Activated CD8-positive, alpha-beta memory T cell treated with anti-CD3 and anti-CD28 coated beads, Interleukin-2, amount 50 U/mL, for 4 hours (primary cell): ENCODE data around the gene SKA1.
A peak's percentile ranks its signal among the peaks of the same experiment; 100 is the strongest.

Experiments
- DNase-seq: peaks from one replicate; pipeline ENCODE4 v3.0.0-alpha.2; 2020

The SKA1 gene, protein sequence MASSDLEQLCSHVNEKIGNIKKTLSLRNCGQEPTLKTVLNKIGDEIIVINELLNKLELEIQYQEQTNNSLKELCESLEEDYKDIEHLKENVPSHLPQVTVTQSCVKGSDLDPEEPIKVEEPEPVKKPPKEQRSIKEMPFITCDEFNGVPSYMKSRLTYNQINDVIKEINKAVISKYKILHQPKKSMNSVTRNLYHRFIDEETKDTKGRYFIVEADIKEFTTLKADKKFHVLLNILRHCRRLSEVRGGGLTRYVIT

DNA sequence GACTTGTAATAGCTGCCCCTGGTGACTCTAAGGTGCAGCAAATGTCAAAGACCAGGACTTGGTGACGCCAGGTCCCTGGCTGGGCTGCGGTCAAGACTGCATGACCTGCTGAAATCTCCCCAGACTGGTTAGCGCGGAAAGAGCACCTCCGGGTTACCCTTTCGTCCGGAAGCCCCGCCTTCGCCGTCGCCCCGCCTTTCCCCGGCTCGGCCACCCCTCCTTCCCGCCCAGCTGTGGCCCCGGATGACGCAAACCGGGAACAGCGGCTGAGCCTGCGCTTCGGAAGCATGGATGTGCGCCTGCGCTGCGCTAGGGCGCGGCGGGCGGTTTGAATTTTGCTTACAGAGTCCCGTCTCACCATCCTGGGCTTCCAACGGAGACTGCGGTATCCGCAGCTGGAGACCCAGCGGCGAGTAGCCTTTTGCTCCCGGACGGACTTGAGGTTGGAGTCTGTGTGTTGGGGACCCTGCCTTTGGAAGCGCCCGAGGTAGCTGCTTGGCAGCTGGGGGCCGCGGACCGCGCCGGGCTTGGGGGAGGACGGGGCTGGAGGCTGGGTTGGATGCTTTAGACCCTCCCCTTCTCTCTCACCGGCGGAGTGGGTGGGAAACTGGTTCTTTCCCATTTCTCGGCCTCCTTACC is at the start of gene SKA1:
Gene SKA1, plus strand, starts transcription at position 294 of the 639 bp plus-strand sequence. CDS start 785 bp downstream, outside the sequence.
- DNase-seq: peak; percentile 88

DNA sequence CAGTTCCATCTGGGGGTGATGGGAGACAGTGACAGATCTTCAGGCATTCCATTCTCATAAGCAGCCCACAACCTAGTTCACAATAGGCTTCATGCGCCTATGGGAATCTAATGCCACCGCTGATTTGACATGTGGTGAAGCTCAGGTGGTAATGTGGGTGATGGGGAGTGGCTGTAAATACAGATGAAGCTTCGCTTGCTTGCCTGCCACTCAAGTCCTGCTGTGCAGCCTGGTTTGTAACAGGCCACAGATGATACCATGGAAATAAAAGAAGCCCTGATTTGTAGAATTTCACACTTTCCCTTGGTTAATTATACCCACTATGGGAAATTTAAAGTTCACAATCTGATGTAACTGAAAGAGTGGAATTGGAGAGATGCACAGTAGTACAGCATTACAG is 46.9 kb upstream of the SKA1 start:
- no peak for DNase-seq

DNA sequence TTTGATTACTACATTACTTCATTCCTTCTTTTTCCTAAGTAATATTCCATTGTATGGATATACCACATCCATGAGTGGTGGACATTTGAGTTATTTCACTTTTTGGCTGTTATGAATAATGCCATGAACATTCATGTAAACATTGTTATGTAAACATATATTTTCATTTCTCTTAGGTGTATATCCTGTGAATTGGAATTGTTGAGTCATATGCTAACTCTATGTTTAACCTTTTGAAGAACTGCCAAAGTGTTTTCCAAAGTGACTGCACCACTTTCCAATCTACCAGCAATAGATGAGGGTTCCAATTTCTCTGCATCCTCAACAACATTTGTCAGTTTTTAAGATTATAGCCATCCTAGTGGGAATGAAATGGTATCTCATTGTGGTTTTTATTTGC is 44.7 kb upstream of the SKA1 start:
- no peak for DNase-seq

DNA sequence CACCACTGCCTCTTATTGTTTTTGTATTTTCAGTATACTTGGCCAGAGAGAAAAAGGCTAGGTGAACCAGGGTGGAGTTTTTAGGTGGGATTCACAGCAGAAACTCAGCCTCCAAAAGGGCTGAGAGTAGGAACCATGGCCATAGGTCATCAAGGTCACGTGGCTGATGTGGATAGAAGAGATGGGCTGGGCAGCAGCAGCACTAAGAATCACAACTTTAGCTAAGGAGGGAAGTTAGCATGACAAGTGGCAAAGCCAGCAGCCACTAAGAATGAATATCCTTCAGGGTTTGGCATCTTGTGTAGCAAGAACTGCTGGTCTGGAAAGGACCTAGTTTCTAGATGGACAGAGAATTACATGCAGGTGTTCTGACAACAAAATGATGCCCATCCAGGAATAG is 43.2 kb upstream of the SKA1 start:
- no peak for DNase-seq

DNA sequence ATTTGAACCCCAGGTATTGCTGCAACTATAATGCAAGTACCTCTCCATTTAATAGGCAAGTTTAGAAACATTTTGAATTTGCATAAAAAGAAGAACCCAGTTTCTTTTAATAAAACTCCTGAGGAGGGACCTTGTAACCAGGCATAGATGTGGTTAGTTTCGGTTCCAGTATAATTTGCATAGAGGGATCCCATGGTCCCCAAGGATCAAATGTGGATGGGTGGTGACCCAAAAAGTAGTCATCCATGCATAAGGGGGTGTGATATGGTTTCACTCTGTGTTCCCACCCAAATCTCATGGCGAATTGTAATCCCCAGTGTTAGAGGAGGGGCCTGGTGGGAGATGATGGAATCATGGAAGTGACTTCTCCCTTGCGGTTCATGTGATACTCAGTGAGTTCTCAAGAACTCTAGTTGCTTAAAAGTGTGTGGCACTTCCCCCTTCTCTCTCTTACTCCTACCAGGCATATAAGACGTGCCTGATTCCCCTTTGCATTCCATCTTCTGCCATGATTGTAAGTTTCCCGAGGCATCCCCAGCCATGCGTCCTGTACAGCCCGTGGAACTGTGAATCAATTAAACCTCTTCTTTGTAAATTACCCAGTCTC is 40.2 kb upstream of the SKA1 start:
- DNase-seq: no peak

DNA sequence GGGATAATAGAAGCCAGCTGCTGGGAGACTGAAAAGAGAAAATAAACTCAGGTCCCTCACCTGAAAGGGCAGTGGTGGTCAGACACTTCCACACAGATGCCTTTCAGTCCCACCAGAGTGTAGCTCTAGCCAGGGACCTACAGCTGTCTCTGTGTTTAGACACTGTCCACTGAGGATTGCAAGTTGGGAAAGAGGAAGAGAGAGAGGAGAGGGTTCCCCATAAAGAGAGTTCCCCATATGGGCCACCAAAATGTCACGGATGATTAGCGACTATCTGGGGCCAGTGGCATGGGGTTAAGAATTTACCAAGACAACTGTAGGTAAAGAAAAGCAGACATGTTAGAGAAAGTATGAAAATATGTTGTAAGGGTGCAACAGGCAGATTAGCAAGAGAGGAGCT is 36.7 kb upstream of the SKA1 start:
- no peak for DNase-seq

DNA sequence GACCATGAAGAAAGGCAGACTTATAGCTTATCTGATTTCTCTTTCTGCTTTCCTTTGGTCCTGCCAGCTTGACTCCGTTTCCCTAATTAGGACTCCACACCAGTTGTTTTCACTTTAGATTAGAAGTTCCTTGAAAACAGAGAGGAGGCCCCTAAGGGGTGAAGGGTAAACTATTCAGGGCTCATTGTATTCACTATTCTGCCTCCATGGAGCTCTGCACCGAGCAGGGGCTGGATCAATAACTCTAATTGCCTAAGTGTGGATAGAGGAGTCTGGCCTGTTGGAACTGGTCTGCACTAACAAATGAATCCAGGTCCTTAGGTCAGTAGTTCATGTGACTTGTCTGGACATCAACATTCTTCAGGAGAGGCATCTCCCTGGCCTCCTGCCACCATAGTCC is 36.1 kb upstream of the SKA1 start:
- no peak for DNase-seq

DNA sequence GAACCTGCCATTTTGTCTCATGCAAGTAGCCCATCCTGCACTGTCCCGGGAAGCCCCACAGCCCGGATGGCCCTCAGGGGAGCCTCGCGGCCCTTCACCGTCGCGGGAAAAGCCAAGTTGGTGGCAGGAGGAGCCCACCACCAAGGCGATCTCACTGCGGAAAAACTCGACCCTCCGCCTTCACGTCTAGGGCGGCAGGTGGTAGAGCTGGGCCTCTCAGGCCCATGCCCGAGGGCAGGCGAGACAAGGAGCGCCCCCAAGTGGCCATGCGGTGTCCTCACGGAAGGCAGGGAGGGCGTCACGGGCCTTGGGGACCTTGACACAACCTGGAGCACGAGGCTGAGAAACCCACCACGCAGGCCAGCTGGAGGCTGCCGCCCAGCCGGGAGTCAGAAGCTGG is 34.8 kb upstream of the SKA1 start:
- DNase-seq: no peak

DNA sequence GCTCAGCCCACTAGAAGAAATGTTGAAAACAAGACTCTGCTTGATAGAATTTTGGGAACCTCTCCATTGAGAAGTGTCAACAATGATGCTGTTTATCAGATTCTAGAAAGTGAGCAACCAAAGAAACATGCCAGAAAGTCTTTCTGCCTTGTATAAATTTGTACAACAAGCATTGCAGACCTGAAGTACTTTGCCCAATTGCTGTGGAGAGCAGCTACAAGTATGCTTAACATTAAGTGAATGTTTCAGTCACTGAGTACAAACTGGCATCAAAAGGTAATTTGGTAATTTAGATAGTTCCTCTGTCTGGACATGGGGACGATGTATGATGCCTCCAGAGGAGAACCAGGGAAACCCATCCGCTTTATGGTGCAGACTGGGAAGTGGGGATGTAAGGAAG is 33.4 kb upstream of the SKA1 start:
- DNase-seq: no peak

DNA sequence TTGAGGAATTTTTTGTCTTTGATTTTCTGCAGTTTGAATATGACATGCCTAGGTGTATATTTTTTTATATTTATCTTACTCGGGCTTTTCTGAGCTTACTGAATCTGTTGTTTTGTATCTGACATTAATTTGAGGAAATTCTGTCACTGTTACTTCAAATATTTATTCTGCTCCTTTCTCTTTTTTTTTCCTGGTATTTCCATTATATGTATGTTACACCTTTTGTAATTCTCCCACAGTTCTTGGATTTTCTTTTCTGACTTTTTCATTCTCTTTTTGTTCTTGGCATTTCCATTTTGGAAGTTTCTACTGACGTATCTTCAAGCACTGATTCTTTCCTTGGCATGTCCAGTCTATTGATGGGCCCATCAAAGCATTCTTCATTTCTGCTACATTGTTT is 24.1 kb upstream of the SKA1 start:
- no peak for DNase-seq

DNA sequence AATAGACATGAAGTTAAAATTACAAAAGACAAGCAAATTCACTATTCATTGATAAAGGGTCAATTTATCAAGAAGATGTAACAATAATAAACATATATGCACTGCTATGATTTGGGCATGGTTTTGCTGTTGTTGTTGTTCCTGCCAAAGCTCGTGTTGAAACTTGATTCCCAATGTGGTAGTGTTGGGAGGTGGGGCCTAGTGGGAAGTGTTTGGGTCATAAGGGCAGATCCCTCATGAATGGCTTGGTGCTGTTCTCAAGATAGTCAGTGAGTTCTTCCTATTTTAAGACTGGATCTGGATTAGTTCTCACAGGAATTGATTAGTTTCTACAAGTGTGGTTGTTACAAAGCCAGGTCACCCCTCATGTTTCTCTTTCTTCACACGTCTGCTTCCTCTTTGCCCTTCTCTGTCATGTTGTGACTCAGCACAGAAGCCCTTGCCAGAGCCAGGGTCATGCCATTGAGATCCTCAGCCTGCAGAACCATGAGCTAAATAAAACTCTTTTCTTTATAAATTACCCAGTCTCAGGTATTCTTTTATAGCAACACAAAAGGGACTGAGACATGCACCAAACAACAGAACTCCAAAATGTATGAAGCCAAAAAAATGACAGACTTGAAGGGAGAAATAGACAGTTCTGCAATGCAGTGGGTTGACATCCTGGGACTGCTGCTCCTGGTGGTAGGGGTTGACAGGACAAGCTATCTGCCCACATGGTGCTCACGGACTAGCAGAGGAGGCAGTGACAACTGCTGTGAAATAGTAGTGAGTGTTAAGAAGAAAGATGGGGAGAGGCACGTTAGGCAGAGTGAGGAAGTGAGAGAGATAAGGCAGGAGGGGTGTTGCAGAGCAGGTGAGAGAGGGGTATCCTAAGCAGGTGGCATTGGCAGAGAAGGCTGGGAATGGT is 18.6 kb upstream of the SKA1 start:
- DNase-seq: no peak

DNA sequence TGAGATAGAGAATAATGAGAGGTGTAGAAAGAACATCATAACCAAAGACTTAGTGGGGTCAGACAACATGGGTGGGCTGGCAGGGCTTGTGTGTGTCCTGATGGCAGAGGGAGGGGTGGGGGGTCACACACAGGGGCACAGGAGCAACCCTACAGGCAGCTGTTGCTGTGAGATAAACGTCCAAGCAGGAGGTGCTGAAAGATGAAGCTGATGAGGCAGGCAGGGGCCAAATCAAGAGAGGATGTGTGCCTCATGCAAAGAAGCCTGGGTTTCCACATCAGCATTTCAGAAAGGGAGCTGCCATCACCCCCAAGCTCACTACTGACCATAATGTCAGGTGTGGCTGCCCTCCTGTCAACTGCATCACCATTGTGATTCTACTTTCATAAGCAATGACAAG is 16.0 kb upstream of the SKA1 start:
- DNase-seq: no peak

DNA sequence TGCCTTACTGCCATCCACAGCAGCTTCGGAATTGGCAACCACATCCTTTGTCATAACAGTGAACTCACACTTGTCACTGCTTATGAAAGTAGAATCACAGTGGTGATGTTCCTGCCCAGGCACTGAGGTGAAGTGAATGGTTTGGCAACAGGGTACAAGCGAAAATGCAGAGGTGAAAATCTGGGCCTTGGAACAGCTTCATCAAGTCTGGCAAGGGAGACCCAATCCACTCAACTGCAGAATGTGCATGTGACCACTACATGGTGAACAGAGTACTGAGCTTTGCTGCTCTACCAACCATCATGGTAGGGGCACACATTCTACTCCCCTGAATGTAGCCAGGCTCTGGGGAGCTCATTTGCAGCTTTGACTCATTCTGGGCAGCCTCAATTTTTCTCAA is 15.0 kb upstream of the SKA1 start:
- no peak for DNase-seq

DNA sequence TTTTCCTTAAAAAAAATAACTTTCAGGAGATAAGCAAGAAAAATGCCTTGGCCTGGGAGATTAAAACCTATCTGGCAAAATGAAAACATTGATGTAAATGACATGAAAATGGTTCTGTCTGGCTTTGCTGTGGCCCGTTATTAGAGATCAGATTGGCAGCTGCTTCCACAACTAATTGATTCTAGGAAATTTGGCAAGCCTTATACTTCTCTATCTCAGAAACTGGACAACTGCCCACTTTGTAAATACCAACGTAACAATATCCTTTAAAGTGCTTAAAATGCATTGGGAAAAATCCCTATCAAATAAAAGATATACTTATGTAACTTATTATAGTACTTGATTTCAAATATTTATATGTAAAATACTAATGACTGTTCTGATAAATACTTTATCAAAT is 14.2 kb upstream of the SKA1 start:
- no peak for DNase-seq

DNA sequence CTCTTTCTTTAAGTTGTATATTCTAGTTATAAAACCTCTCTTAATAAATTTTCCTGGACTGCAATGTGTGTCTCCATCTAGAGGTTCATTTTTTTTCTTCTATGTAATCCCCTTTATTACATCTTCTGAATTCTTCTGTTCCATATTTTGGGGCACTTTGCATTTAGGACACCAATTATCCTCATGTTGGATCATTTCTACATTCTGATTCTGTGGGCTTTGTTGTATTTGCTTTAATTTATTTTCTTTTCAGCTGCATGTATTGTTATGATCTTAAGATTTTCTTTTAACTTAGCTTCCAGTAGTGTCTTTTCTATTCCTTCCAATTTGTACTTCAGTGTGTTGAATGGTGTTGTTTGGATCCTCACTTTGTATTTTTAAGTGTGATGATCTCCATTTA is 5.2 kb upstream of the SKA1 start:
- no peak for DNase-seq

DNA sequence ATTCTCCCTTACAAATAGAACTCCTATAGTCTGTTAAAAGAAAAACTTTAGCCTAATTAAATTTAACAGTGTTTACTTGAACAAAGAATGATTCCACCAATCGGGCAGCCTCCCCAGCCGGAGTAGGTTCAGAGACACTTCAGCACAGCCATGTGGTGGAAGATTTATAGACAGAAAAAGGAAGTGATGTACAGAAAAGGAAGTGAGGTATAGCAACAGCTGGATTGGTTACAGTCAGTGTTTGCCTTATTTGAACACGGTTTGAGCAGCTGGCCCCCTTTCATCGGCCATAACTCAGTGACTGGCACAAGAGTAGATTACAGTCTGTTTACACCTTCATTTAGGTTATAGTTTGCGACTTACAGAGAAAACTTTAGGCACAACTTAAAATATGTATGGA is 2.1 kb upstream of the SKA1 start:
- no peak for DNase-seq

DNA sequence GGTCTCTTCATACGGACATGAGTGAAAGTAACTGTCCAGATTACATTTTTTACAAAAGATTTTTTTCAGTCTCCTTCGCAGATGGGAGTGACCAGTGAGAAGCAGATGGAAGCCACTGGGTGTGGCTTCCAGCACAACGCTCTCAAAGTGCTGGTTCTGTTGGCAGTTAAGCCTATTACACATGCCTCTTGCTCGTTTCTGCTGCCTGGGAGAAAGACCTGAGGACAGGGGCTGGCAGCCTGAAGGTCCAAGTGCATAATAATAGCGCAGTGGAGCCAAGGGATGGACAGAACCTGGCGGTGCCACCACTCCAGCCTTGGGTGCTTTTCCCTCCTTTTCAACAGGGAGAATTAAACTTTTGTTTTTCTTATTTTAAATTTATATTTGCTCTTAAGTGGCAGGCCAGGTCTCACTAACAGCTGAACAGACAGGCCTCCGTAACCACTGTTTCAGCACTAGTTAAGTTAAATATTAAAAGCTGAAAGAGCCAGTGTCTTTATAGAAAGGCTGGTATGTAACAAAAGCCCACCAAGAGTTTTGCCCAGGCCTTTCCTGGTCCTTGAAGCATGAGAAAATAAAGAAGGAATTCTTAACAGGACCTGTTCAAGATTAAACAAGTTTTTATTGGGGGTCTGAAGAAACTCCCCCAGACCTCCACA is 1.2 kb upstream of the SKA1 start:
- DNase-seq: no peak

DNA sequence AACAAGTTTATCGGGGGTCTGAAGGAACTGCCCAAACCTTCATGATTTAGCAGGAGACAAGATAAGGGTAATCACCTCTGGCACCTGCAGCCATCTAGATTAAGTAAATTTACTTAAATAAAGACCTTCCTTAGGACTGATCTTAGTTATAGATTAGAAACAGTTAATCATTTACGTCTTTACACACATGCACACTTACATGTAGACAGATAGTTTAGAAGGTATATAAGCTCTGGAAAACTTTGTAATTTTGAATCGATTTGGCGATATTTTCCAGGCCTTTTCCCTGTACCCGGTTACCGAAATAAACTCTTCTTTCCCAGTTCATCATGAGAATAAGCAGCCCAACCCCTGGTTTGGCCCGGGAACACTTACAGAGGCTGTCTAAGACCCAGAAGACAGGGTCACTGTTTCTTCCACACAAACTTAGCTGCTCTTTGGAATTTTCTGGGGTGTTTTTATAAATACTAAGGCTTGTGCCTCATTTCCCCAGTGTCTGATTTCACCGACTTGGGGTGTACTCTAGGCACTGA is 560 bp upstream of the SKA1 start:
- no peak for DNase-seq

DNA sequence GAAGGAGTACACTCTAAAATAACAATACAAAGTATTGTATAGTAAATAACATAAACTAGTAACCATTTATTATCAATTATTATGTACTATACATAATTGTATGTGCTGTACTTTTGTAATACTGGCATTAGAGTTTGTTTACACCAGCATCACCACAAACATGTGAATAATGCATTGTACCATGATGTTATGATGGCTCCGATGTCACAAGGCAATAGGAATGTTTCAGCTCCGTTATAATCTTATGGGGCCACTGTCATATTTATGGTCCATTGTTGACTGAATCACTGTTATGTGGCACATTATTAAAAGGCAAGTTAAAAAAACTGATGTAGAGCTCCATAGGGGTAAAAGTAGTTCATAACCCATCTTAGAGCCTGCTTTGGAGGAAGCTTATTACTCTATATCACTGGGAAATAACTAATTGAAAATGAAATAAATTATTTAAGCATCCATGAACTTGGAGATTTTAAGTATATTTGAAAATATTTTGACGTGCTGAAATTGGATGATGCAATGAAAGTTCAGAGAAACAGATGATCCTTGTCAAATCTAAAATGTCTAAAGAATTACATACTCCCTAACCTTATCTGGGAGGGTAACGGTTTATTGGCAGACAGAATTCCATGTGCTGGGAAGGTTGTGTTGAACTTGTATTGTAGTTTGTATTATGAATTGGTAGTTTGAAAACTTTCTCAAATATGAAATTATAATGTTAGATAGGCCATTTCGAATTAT is 2.4 kb downstream of the SKA1 start:
- DNase-seq: no peak

DNA sequence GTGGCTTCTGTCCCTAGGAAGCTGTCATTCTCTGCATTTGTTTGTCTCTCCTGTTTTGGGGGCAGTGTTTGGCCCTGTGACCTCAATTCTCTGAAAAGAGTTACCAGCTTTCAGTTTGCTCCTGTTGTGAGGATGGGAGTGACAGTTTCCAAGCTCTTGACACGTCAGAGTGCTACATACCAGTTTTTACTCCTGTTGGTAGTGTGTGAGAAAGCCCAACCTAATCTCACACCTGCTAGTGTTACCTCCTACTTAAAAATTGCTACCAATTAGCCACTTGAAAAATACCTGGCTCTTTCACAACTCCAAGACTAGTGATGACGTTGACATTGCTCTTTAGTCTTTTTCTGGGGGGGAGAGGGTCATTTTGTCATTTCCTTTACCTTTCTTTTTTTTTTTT is 14.1 kb downstream of the SKA1 start:
- no peak for DNase-seq

DNA sequence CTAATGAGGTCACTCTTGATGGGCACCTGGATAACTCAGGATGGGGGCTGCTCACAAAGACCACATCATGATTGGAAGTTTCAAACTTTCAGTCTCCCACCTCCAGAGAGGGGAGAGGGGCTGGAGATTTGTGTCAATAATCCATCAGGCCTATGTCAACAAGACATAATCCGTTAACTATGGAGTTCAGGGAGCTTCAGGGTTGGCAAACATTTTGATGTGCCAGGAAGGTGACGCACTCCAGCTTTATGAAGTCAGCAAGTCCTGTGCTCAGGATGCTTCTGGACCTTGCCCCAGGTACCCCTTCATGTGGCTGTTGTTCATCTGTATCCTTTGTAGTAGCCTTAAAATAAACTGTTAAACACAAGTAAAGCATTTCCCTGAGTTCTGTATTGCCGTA is 19.0 kb downstream of the SKA1 start:
- DNase-seq: no peak

DNA sequence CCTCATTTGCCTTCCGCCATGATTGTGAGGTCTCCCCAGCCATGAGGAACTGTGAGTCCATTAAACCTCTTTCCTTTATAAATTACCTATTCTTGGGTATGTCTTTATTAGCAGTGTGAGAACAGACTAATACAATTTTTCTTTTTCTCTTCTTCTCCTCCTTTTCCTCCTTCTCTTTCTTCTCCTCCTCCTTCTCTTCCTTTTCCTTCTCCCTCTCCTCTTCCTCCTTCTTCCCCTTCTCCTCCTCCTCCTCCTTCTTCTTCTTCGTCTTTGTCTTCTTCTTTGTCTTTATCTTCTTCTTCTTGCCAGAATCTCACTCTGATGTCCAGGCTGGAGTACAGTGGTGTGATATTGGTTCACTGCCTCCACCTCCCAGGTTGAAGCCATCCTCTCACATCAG is 20.2 kb downstream of the SKA1 start:
- DNase-seq: no peak
